K562 (cell line): Measurements from ENCODE around the gene H2BK1. TPM values are rescaled to one million over a fixed set of nuclear protein-coding genes. Genes with fewer than 3 reads are reported as not detected.

Source experiments
- CXXC5 ChIP-seq: fragments of 250-450 bp; sonication (Bioruptor Pico); IDR thresholded peaks from 2 replicates; pipeline ENCODE4 v1.8.0; 2022; ENCODE audit warnings: inconsistent platforms, mild to moderate bottlenecking, moderate library complexity
- ETV5 ChIP-seq: sonication (generic); formaldehyde crosslinking; IDR thresholded peaks from 2 replicates; pipeline ENCODE4 v1.4.0; 2020; ENCODE audit warnings: low read depth, mild to moderate bottlenecking, missing genetic modification reagents
- KDM5B ChIP-seq: fragments of 200-600 bp; sonication (generic); IDR thresholded peaks from 2 replicates; pipeline ENCODE4 v1.6.1; 2012; ENCODE audit warnings: low read depth, mild to moderate bottlenecking, moderate library complexity, low read length, control low read depth, inconsistent platforms; ENCODE audit not compliant: insufficient replicate concordance
- LARP7 ChIP-seq: fragments of 450-650 bp; IDR thresholded peaks from 2 replicates; pipeline ENCODE4 v1.6.1; 2016
- NEUROD1 ChIP-seq: fragments of 150-350 bp; IDR thresholded peaks from 2 replicates; pipeline ENCODE4 v1.6.1; 2014; ENCODE audit warnings: borderline replicate concordance, low read length, low read depth; ENCODE audit not compliant: partially characterized antibody
- PCBP1 ChIP-seq: fragments of 200-400 bp; formaldehyde crosslinking; IDR thresholded peaks from 2 replicates; pipeline ENCODE4 v1.6.1; 2018; ENCODE audit warnings: mild to moderate bottlenecking, low read depth, low read length; ENCODE audit not compliant: poor library complexity, severe bottlenecking
- PHF8 ChIP-seq: fragments of 200-600 bp; sonication (generic); IDR thresholded peaks from 2 replicates; pipeline ENCODE4 v1.6.1; 2012; ENCODE audit warnings: mixed run types, mild to moderate bottlenecking, inconsistent platforms, low read length, moderate library complexity, borderline replicate concordance
- RBBP5 ChIP-seq: fragments of 200-600 bp; sonication (generic); IDR thresholded peaks from 2 replicates; pipeline ENCODE4 v1.6.1; 2012; ENCODE audit warnings: borderline replicate concordance, mild to moderate bottlenecking, low read length, control low read depth, inconsistent platforms; ENCODE audit not compliant: insufficient read depth, poor library complexity, severe bottlenecking
- YY1 ChIP-seq, 3 experiments: IDR thresholded peaks; 2 replicates each; pipeline ENCODE4 v1.6.1; 2011; ENCODE audit warnings: low read length in 2 of 3, mild to moderate bottlenecking in 2 of 3, moderate library complexity in 2 of 3, borderline replicate concordance in 1 of 3, control low read depth in 1 of 3, low read depth in 1 of 3; ENCODE audit not compliant: insufficient read depth in 3 of 3, insufficient replicate concordance in 2 of 3, control insufficient read depth in 1 of 3, insufficient read length in 1 of 3; ENCODE audit errors: extremely low read depth in 1 of 3
- ZFP1 ChIP-seq: fragments of 450-650 bp; formaldehyde crosslinking; IDR thresholded peaks from 2 replicates; pipeline ENCODE4 v1.4.0; 2020; ENCODE audit warnings: mild to moderate bottlenecking, mixed read lengths
- polyA plus RNA-seq, 8 experiments: library from polyadenylated mRNA; depleted of rRNA in 4 of 8; stranded (reverse) in 5 of 8; unstranded in 3 of 8; fragments of >200 nt; fragmentation: Nextera tagmentation in 2 of 8; fragmentation: Illumina TruSeq in 1 of 8; extraction: Ambion mirVana in 2 of 8; extraction: Trizol in 1 of 8; gene quantifications; 2 replicates each; pipeline versions ENCODE4 v1.2.1 to v1.2.3, GENCODE V29; 2011 to 2014; ENCODE audit warnings: inconsistent platforms in 1 of 8, missing spikeins in 1 of 8
- total RNA-seq, 7 experiments: library from RNA; depleted of rRNA in 6 of 7; stranded (reverse); fragments of >200 nt in 6 of 7; fragmentation: Illumina TruSeq in 2 of 7; extraction: Trizol in 2 of 7; gene quantifications; 2 replicates each; pipeline versions ENCODE4 v1.2.1 to v1.2.3, GENCODE V29; 2011 to 2021; ENCODE audit warnings: low replicate concordance in 1 of 7
- TF ChIP-seq, protein P1 (sequence below): sonication (generic); formaldehyde crosslinking; IDR thresholded peaks from 2 replicates; pipeline ENCODE4 v1.9.0; 2022; ENCODE audit warnings: mild to moderate bottlenecking, missing genetic modification reagents
- TF ChIP-seq, protein P2 (sequence below): sonication (generic); formaldehyde crosslinking; IDR thresholded peaks from 2 replicates; pipeline ENCODE4 v1.8.0; 2022; ENCODE audit warnings: missing genetic modification reagents, mild to moderate bottlenecking, moderate library complexity, borderline replicate concordance
- TF ChIP-seq, protein P3 (sequence below), 2 experiments: IDR thresholded peaks; 2 replicates each; pipeline ENCODE4 v1.6.1; 2012; ENCODE audit warnings: improper control_type of control experiment in 2 of 2, low read depth in 2 of 2, low read length in 2 of 2, borderline replicate concordance in 1 of 2
- TF ChIP-seq, protein P4 (sequence below): fragments of 450-650 bp; IDR thresholded peaks from 2 replicates; pipeline ENCODE4 v1.6.1; 2018; ENCODE audit not compliant: partially characterized antibody

H2BK1 gene
- total and polyA plus RNA-seq, 9 of the 15 experiments (the other 6 are each of a cell fraction or from before 2014, with no cell fraction given), result not detected

DNA sequence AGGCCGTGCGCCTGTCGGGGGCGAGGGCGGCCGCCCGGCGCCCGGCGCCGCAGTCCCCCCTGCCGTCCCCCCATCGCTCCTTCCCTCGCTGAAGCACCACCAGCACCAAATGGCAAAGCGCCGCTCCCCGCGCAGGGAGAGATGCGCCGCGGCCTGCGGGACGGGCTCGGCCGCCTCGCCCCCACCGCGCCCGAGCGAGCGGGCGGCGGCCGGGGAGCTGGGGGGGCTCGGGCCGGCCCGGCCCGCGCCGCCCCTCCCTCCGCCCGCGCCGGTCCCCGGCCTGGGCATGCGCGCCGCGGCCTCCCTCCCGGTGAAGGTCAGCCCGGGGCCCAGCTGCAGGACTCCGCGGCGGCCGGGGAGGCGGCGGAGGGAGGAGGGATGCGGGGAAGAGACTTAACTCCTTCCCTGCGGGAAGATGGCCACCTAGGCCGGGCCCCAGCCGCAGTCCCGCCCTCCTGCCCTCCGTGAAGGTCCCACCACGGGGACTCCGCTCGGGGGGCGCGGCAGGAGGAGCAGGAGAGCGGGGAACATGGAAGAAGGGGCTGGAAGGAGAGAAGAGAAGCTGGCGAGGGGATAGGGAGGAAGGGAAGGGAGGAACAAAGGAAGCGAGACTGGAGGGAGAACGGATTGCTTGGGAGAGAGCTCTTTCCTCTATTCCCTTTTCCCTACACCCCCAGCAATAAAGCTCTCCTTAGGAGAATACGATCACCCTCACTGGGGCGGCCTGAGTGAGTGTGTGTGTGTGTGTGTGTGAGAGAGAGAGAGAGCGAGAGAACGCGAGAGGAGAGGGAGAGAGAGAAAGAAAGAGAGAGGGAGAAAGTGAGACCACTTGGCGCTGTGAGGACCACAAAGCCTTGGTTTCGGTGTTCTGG, 41.6 kb upstream of the H2BK1 start (continued):
- peak; percentile 25 for TF ChIP-seq KDM5B
- TF ChIP-seq LARP7, result 0 out of 2 replicates have a peak, but pooled peaks have one; percentile 43
- TF ChIP-seq CXXC5 (CRISPR knock-in tag), result peak; percentile 81
- TF ChIP-seq NEUROD1, result peak; percentile 75
- TF ChIP-seq, protein P1, sequence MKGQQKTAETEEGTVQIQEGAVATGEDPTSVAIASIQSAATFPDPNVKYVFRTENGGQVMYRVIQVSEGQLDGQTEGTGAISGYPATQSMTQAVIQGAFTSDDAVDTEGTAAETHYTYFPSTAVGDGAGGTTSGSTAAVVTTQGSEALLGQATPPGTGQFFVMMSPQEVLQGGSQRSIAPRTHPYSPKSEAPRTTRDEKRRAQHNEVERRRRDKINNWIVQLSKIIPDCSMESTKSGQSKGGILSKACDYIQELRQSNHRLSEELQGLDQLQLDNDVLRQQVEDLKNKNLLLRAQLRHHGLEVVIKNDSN (CRISPR knock-in tag), result peak; percentile 14; the same call in 1 of the 2 replicates
- TF ChIP-seq, protein P2, sequence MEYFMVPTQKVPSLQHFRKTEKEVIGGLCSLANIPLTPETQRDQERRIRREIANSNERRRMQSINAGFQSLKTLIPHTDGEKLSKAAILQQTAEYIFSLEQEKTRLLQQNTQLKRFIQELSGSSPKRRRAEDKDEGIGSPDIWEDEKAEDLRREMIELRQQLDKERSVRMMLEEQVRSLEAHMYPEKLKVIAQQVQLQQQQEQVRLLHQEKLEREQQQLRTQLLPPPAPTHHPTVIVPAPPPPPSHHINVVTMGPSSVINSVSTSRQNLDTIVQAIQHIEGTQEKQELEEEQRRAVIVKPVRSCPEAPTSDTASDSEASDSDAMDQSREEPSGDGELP (CRISPR knock-in tag), result peak; percentile 73; the same call in 1 of the 2 replicates
- peak; percentile 34; the same call in 1 of the 2 replicates for TF ChIP-seq PHF8
- peak; percentile 47 for TF ChIP-seq PCBP1
- no peak for TF ChIP-seq ZFP1 (CRISPR knock-in tag)
- TF ChIP-seq, protein P3, sequence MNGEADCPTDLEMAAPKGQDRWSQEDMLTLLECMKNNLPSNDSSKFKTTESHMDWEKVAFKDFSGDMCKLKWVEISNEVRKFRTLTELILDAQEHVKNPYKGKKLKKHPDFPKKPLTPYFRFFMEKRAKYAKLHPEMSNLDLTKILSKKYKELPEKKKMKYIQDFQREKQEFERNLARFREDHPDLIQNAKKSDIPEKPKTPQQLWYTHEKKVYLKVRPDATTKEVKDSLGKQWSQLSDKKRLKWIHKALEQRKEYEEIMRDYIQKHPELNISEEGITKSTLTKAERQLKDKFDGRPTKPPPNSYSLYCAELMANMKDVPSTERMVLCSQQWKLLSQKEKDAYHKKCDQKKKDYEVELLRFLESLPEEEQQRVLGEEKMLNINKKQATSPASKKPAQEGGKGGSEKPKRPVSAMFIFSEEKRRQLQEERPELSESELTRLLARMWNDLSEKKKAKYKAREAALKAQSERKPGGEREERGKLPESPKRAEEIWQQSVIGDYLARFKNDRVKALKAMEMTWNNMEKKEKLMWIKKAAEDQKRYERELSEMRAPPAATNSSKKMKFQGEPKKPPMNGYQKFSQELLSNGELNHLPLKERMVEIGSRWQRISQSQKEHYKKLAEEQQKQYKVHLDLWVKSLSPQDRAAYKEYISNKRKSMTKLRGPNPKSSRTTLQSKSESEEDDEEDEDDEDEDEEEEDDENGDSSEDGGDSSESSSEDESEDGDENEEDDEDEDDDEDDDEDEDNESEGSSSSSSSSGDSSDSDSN (IDR thresholded peaks at IDR 0.05; ENCODE audit: borderline replicate concordance in 1 of 2, low read depth in 2 of 2, low read length in 2 of 2), result peak in 1 of 2 experiments; percentile 30; a peak in 2 of 4 replicates
- 0 out of 2 replicates have a peak, but pooled peaks have one; percentile 25 for TF ChIP-seq ETV5 (CRISPR knock-in tag)
- peak in 2 of 3 experiments; percentile 10 to 60 for TF ChIP-seq YY1 (IDR thresholded peaks at IDR 0.05; ENCODE audit: borderline replicate concordance in 1 of 3, control insufficient read depth in 1 of 3, extremely low read depth in 1 of 3, insufficient read depth in 3 of 3, insufficient read length in 1 of 3, insufficient replicate concordance in 2 of 3, low read depth in 1 of 3, low read length in 2 of 3)
- TF ChIP-seq RBBP5, result peak; percentile 29
- TF ChIP-seq, protein P4, sequence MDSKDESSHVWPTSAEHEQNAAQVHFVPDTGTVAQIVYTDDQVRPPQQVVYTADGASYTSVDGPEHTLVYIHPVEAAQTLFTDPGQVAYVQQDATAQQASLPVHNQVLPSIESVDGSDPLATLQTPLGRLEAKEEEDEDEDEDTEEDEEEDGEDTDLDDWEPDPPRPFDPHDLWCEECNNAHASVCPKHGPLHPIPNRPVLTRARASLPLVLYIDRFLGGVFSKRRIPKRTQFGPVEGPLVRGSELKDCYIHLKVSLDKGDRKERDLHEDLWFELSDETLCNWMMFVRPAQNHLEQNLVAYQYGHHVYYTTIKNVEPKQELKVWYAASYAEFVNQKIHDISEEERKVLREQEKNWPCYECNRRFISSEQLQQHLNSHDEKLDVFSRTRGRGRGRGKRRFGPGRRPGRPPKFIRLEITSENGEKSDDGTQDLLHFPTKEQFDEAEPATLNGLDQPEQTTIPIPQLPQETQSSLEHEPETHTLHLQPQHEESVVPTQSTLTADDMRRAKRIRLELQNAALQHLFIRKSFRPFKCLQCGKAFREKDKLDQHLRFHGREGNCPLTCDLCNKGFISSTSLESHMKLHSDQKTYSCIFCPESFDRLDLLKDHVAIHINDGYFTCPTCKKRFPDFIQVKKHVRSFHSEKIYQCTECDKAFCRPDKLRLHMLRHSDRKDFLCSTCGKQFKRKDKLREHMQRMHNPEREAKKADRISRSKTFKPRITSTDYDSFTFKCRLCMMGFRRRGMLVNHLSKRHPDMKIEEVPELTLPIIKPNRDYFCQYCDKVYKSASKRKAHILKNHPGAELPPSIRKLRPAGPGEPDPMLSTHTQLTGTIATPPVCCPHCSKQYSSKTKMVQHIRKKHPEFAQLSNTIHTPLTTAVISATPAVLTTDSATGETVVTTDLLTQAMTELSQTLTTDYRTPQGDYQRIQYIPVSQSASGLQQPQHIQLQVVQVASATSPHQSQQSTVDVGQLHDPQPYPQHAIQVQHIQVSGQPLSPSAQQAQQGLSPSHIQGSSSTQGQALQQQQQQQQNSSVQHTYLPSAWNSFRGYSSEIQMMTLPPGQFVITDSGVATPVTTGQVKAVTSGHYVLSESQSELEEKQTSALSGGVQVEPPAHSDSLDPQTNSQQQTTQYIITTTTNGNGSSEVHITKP, result peak; percentile 89
